OCI-LY1 (cell line): ENCODE data around the gene MPPED1.

Source experiments
- H2AFZ ChIP-seq: fragments of 200-600 bp; sonication (generic), shearing (Covaris generic); 2 replicates; pipeline ENCODE4 v1.6.0; 2014; ENCODE audit warnings: antibody characterized with exemption, mild to moderate bottlenecking, low read length
- H3F3A ChIP-seq: fragments of 200-600 bp; sonication (generic), shearing (Covaris generic); 2 replicates; pipeline ENCODE4 v1.6.0; 2014; ENCODE audit warnings: mild to moderate bottlenecking, antibody characterized with exemption, low read length, moderate library complexity; ENCODE audit not compliant: insufficient read depth
- H3K27ac ChIP-seq: fragments of 200-600 bp; sonication (generic); 2 replicates; pipeline ENCODE4 v1.5.1; 2014; ENCODE audit warnings: low read length, mixed run types, mild to moderate bottlenecking, low read depth; ENCODE audit not compliant: poor library complexity, severe bottlenecking
- H3K27me3 ChIP-seq: fragments of 200-600 bp; sonication (generic); 2 replicates; pipeline ENCODE4 v1.6.0; 2014; ENCODE audit warnings: antibody characterized with exemption, mild to moderate bottlenecking, low read length, moderate library complexity; ENCODE audit not compliant: insufficient read depth
- H3K36me3 ChIP-seq: fragments of 200-600 bp; sonication (generic); 2 replicates; pipeline ENCODE4 v1.6.1; 2014; ENCODE audit warnings: mild to moderate bottlenecking, antibody characterized with exemption, low read length, moderate library complexity, mixed read lengths; ENCODE audit not compliant: insufficient read depth
- H3K4me1 ChIP-seq: fragments of 200-600 bp; sonication (generic); 2 replicates; pipeline ENCODE4 v1.5.1; 2014; ENCODE audit warnings: mild to moderate bottlenecking, low read length, moderate library complexity; ENCODE audit not compliant: insufficient read depth, severe bottlenecking
- H3K4me2 ChIP-seq: fragments of 200-600 bp; sonication (generic), shearing (Covaris generic); 2 replicates; pipeline ENCODE4 v1.6.1; 2014; ENCODE audit warnings: low read length
- H3K4me3 ChIP-seq: fragments of 200-600 bp; sonication (generic); 2 replicates; pipeline ENCODE4 v1.5.1; 2014; ENCODE audit warnings: low read length, low read depth, mild to moderate bottlenecking, mixed read lengths; ENCODE audit not compliant: poor library complexity, severe bottlenecking
- H3K79me2 ChIP-seq: fragments of 200-600 bp; shearing (Covaris generic); 2 replicates; pipeline ENCODE4 v1.6.1; 2016; ENCODE audit warnings: mixed run types, low read length, mixed read lengths; ENCODE audit not compliant: insufficient read depth
- H3K9ac ChIP-seq: fragments of 200-600 bp; sonication (generic), shearing (Covaris generic); 2 replicates; pipeline ENCODE4 v1.6.1; 2014; ENCODE audit warnings: mild to moderate bottlenecking, low read length, mixed read lengths
- H3K9me2 ChIP-seq: fragments of 200-600 bp; sonication (generic), shearing (Covaris generic); 2 replicates; pipeline ENCODE4 v1.6.1; 2014; ENCODE audit warnings: low read depth, mild to moderate bottlenecking, low read length, mixed read lengths
- H3K9me3 ChIP-seq: fragments of 200-600 bp; shearing (Covaris generic); 2 replicates; pipeline ENCODE4 v1.6.1; 2014; ENCODE audit warnings: low read length, mixed read lengths
- H4K20me1 ChIP-seq: fragments of 200-600 bp; sonication (generic), shearing (Covaris generic); 2 replicates; pipeline ENCODE4 v1.6.0; 2016; ENCODE audit warnings: mild to moderate bottlenecking, low read length; ENCODE audit not compliant: insufficient read depth
- EZH2 ChIP-seq: fragments of 200-600 bp; sonication (generic), shearing (Covaris generic); IDR thresholded peaks from 2 replicates; pipeline ENCODE4 v1.8.0; 2017; ENCODE audit warnings: borderline replicate concordance, mixed run types, mild to moderate bottlenecking, antibody characterized with exemption, low read length, moderate library complexity, mixed read lengths
- TF ChIP-seq, protein P1 (sequence below): fragments of 200-600 bp; sonication (generic), shearing (Covaris generic); IDR thresholded peaks from 2 replicates; pipeline ENCODE4 v1.5.1; 2017; ENCODE audit warnings: mild to moderate bottlenecking, antibody characterized with exemption, low read length, moderate library complexity, mixed read lengths

The MPPED1 gene

DNA sequence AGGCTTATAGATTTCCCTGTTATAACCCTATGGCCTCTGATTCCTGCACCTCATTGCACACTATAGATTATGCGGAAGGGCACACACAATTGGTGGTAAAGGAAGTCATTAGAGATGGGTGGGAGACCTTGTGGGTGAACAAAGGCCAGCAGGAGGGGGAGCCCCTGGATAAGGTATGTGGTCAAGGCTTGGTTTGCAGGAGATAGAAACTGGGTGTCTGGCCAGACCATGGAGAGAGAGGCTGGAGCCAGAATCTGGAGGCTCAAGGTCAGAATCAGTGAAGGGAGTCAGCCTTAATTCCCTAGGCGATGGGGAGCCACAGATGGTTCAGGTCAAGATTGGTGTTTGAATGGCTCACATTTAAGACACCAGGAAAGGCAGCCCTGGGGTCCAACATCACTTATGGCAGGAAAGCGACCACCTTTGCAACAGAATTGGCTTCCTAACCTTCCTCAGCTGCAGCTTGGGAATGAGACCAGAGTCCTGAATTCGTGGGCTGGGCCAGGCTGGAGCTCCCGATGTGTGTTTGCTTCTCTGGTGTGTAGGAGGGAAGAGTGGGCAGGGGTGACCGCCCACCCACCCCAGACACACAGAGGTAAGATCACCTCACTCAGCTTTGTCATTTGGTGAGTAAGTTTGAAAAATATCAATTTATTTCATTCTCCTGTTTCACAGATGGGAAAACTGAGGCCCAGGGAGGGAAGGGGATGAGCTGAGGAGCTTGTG lies 45.9 kb upstream of the MPPED1 start:
- H3K9me2 ChIP-seq: no peaks in the 10 kb centered on the region
- no peaks in the 10 kb centered on the region for H3K79me2 ChIP-seq
- no peaks in the 10 kb centered on the region for H3F3A ChIP-seq
- H3K4me2 ChIP-seq: no peak overlapping the region
- no peaks in the 10 kb centered on the region for H3K4me1 ChIP-seq
- no peaks in the 10 kb centered on the region for H3K9me3 ChIP-seq
- TF ChIP-seq, protein P1, sequence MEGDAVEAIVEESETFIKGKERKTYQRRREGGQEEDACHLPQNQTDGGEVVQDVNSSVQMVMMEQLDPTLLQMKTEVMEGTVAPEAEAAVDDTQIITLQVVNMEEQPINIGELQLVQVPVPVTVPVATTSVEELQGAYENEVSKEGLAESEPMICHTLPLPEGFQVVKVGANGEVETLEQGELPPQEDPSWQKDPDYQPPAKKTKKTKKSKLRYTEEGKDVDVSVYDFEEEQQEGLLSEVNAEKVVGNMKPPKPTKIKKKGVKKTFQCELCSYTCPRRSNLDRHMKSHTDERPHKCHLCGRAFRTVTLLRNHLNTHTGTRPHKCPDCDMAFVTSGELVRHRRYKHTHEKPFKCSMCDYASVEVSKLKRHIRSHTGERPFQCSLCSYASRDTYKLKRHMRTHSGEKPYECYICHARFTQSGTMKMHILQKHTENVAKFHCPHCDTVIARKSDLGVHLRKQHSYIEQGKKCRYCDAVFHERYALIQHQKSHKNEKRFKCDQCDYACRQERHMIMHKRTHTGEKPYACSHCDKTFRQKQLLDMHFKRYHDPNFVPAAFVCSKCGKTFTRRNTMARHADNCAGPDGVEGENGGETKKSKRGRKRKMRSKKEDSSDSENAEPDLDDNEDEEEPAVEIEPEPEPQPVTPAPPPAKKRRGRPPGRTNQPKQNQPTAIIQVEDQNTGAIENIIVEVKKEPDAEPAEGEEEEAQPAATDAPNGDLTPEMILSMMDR: no peak
- no peak for TF ChIP-seq EZH2
- no peak overlapping the region for H3K27ac ChIP-seq
- H2AFZ ChIP-seq: no peak overlapping the region
- H3K4me3 ChIP-seq: no peak overlapping the region
- no peaks in the 10 kb centered on the region for H4K20me1 ChIP-seq
- H3K36me3 ChIP-seq: no peaks in the 10 kb centered on the region; the same call in 1 of the 2 replicates
- H3K27me3 ChIP-seq: no peaks in the 10 kb centered on the region
- H3K9ac ChIP-seq: no peak overlapping the region

DNA sequence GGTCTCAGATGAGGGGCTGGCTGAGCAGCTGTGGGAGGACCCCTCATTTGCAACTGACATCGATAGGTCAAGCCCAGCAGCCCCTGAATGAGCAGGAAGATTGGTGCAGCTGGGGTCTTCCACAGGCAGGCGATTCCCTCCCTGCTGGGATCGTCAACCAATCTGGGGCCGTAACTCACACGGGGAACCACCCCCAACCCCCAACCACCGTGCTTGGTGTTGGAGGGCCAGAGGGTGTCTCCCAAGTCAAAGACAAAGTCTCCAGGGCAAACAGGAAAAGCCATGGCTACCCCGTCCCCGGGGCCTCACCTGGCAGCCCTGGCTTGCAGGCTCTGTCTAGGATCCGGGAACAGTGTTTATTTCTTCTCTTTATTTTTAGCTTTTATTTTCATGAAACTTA lies 41.8 kb upstream of the MPPED1 start:
- Histone ChIP-seq H3K9me2 (no peaks in the 10 kb centered on the region), H3K4me1 (no peaks in the 10 kb centered on the region), H3K27me3 (no peaks in the 10 kb centered on the region), H3K79me2 (no peaks in the 10 kb centered on the region), H3K27ac (no peak overlapping the region), H3K9ac (no peak overlapping the region), H3K4me3 (no peak overlapping the region), H3K9me3 (no peaks in the 10 kb centered on the region), H3F3A (no peaks in the 10 kb centered on the region), H3K36me3 (no peaks in the 10 kb centered on the region; the same call in 1 of the 2 replicates), H3K4me2 (no peak overlapping the region), H2AFZ (no peak overlapping the region), H4K20me1 (no peaks in the 10 kb centered on the region)
- TF ChIP-seq, protein P1: no peak

DNA sequence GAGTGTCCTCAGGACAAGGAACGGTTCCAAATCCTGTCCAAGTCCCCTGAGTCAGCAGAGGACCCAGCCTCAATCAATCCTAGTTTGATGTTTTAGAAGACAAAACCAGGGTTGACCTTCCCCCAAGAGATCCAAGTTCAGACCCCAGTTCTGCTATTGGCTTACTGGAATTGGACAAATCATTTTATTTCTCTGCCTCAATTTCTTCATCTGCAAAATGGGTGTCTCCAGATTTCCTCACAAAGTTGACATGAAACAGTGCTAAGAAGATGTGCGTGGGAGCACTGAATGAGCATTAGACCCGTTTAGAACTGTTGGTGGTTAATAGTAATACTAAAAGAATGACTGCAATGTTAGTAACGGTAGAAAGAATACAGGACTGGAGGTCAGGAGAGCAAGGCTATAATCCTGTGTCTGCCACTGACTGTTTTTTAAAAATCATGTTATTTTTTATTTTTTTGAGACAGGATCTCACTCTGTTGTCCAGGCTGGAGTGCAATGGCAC lies 35.8 kb upstream of the MPPED1 start:
- H3K79me2 ChIP-seq: no peaks in the 10 kb centered on the region
- no peaks in the 10 kb centered on the region for H3K9me2 ChIP-seq
- no peaks in the 10 kb centered on the region for H3K36me3 ChIP-seq
- no peak overlapping the region for H3K9ac ChIP-seq
- no peaks in the 10 kb centered on the region for H4K20me1 ChIP-seq
- no peak for TF ChIP-seq EZH2
- TF ChIP-seq, protein P1: no peak
- H3K27ac ChIP-seq: no peak overlapping the region
- H3K9me3 ChIP-seq: no peaks in the 10 kb centered on the region
- no peak overlapping the region for H3K4me3 ChIP-seq
- H3F3A ChIP-seq: no peaks in the 10 kb centered on the region
- no peaks in the 10 kb centered on the region; the same call in 1 of the 2 replicates for H3K27me3 ChIP-seq
- H2AFZ ChIP-seq: no peak overlapping the region
- no peak overlapping the region for H3K4me2 ChIP-seq
- no peaks in the 10 kb centered on the region for H3K4me1 ChIP-seq
